GM23338 (cell line): ENCODE data around the gene ETHE1.

Experiments used
- CREB1 ChIP-seq: fragments of 250-450 bp; sonication (Bioruptor Pico); IDR thresholded peaks from 2 replicates; pipeline ENCODE4 v1.5.0; 2020; ENCODE audit warnings: low read depth, mild to moderate bottlenecking, moderate library complexity
- CTCF ChIP-seq, 2 experiments: fragments of 200-600 bp in 1 of 2; sonication (generic) in 1 of 2; conservative IDR thresholded peaks; 2 replicates each; pipeline versions ENCODE4 v1.5.1 to v1.6.1; 2016 to 2017; ENCODE audit warnings: antibody characterized with exemption in 2 of 2, low read depth in 2 of 2, mild to moderate bottlenecking in 2 of 2, moderate library complexity in 1 of 2
- EZH2 ChIP-seq: fragments of 200-600 bp; sonication (generic); IDR thresholded peaks from one replicate; pipeline ENCODE4 v1.8.0; 2017; ENCODE audit warnings: antibody characterized with exemption, mild to moderate bottlenecking, low read depth; ENCODE audit not compliant: unreplicated experiment
- EZH2phosphoT487 ChIP-seq: fragments of 200-600 bp; sonication (generic); IDR thresholded peaks from one replicate; pipeline ENCODE4 v1.8.1; 2018; ENCODE audit warnings: antibody characterized with exemption; ENCODE audit not compliant: unreplicated experiment
- JUNB ChIP-seq: IDR thresholded peaks from one replicate; pipeline ENCODE4 v1.6.1; 2016; ENCODE audit warnings: antibody characterized with exemption; ENCODE audit not compliant: unreplicated experiment
- NANOG ChIP-seq: IDR thresholded peaks from 2 replicates; pipeline ENCODE4 v1.6.1; 2016; ENCODE audit warnings: antibody characterized with exemption, borderline replicate concordance
- POLR2AphosphoS5 ChIP-seq: IDR thresholded peaks from 2 replicates; pipeline ENCODE4 v1.6.1; 2016; ENCODE audit warnings: antibody characterized with exemption, low read depth
- REST ChIP-seq: IDR thresholded peaks from one replicate; pipeline ENCODE4 v1.6.1; 2018; ENCODE audit warnings: antibody characterized with exemption; ENCODE audit not compliant: unreplicated experiment
- ZNF114 ChIP-seq: fragments of 250-450 bp; sonication (Bioruptor Pico); IDR thresholded peaks from 2 replicates; pipeline ENCODE4 v1.5.0; 2020; ENCODE audit warnings: mild to moderate bottlenecking, moderate library complexity
- ZNF331 ChIP-seq: fragments of 250-450 bp; sonication (Bioruptor Pico); IDR thresholded peaks from 2 replicates; pipeline ENCODE4 v1.5.0; 2020; ENCODE audit warnings: low read depth, mild to moderate bottlenecking, moderate library complexity

GRCh38 chr19:43534305-43534815 lies 7.4 kb upstream of the ETHE1 start:
- TF ChIP-seq CTCF (conservative IDR thresholded peaks at IDR 0.05; ENCODE audit: low read depth in 2 of 2) (no peak), EZH2 (no peak), CREB1 (no peak), POLR2AphosphoS5 (no peak), REST (no peak), EZH2phosphoT487 (no peak), ZNF114 (CRISPR knock-in tag) (no peak), JUNB (no peak), NANOG (no peak), ZNF331 (CRISPR knock-in tag) (no peak)
